ENCODE measurements around the gene DHH.
"Not testable (repeated sequence)": the region's sequence is repeated elsewhere in the genome, so short reads cannot be mapped to it uniquely, and the experiment has no call there.

Gene DHH

GRCh38 chr12:49069507-49070346 is 24.9 kb downstream of the DHH start, which contains the start of gene RHEBL1:
RHEBL1 (minus strand) TSS chr12:49069979; CDS start chr12:49069785, 194 bp downstream.
- peak; percentile 99 for DNase-seq (ENCODE audit: low spot score)
- Histone ChIP-seq H3K4me3 (peak within 1 kb of the TSS; percentile 82), H3K27ac (peak within 1 kb of the TSS; percentile 36 to 63)
- TF ChIP-seq CTCF (IDR thresholded peaks at IDR 0.05), result no peak

GRCh38 chr12:49068879-49069506 is 25.6 kb downstream of the DHH start:
- peak overlapping the region in 1 of 2 donors; percentile 63 for H3K27ac ChIP-seq

GRCh38 chr12:49066120-49066519 is 28.5 kb downstream of the DHH start:
- no peak for DNase-seq (ENCODE audit: low spot score)
- Histone ChIP-seq H3K27ac (no peak overlapping the region), H3K4me3 (no peak overlapping the region)
- TF ChIP-seq CTCF (IDR thresholded peaks at IDR 0.05), result no peak

More at GRCh38 chr12:49068879-49069506, 25.6 kb downstream of the DHH start:
- no peak for TF ChIP-seq CTCF (IDR thresholded peaks at IDR 0.05)
- peak; percentile 71 for DNase-seq (ENCODE audit: low spot score)
- peak overlapping the region; percentile 82 for H3K4me3 ChIP-seq

- no peak for DNase-seq (ENCODE audit: low spot score)
- H3K4me3 ChIP-seq, result no peak overlapping the region
- H3K27ac ChIP-seq, result no peak overlapping the region
- TF ChIP-seq CTCF (IDR thresholded peaks at IDR 0.05), result no peak
These were observed 29.8 kb downstream of the DHH start for GRCh38 chr12:49064767-49065152.

- not testable (repeated sequence) for H3K27ac ChIP-seq; DNase-seq (ENCODE audit: low spot score); H3K4me3 ChIP-seq
These were observed 32.7 kb downstream of the DHH start for GRCh38 chr12:49061916-49062315.

- TF ChIP-seq CTCF (IDR thresholded peaks at IDR 0.05), result no peak
- H3K27ac ChIP-seq, result peak overlapping the region; percentile 88 to 98
- no peak for DNase-seq (ENCODE audit: low spot score)
- peak overlapping the region; percentile 88 for H3K4me3 ChIP-seq
These were observed 33.4 kb downstream of the DHH start for GRCh38 chr12:49061157-49061650.

GRCh38 chr12:49060237-49061156 is 34.1 kb downstream of the DHH start, which contains the start of gene KMT2D:
KMT2D (minus strand) TSS chr12:49060794; CDS start chr12:49055324, 5,470 bp downstream.
- Histone ChIP-seq H3K4me3 (peak within 1 kb of the TSS; percentile 88), H3K27ac (peak within 1 kb of the TSS; percentile 88 to 98)
- DNase-seq (ENCODE audit: low spot score), result peak; percentile 94
- TF ChIP-seq CTCF (IDR thresholded peaks at IDR 0.05), result no peak

Data from coronary artery (tissue), 2 donors.